AG09309 (cell line): ENCODE results near the gene ADCK1.
"Not testable (repeated sequence)": the region's sequence is repeated elsewhere in the genome, so short reads cannot be mapped to it uniquely, and the experiment has no call there.

Experiments used
- DNase-seq: peaks from one replicate; pipeline ENCODE4 v3.0.0-alpha.2; 2010; ENCODE audit warnings: low read depth
- H3K4me3 ChIP-seq: 2 replicates; pipeline ENCODE4 v1.5.1; 2011; ENCODE audit warnings: mild to moderate bottlenecking, low read depth, low read length, moderate library complexity; ENCODE audit not compliant: control insufficient read depth
- CTCF ChIP-seq: IDR thresholded peaks from 2 replicates; pipeline ENCODE4 v1.5.1; 2011; ENCODE audit warnings: mild to moderate bottlenecking, low read depth, low read length, inconsistent platforms; ENCODE audit not compliant: insufficient read depth, control insufficient read depth; ENCODE audit errors: missing control alignments

The ADCK1 gene

GRCh38 chr14:77794357-77794756, 5.6 kb upstream of the ADCK1 start:
- no peak overlapping the region for H3K4me3 ChIP-seq
- TF ChIP-seq CTCF: no peak
- no peak for DNase-seq

- H3K4me3 ChIP-seq: peak overlapping the region; percentile 69
- not testable (repeated sequence) for DNase-seq
These were observed 453 bp upstream of the ADCK1 start for GRCh38 chr14:77799456-77799855.

GRCh38 chr14:77800814-77801213, 905 bp downstream of the ADCK1 start:
- no peak for TF ChIP-seq CTCF

GRCh38 chr14:77804592-77804991, 4.7 kb downstream of the ADCK1 start:
- DNase-seq: no peak
- H3K4me3 ChIP-seq: no peak overlapping the region
- TF ChIP-seq CTCF: peak; percentile 31

More at GRCh38 chr14:77800814-77801213, 905 bp downstream of the ADCK1 start:
- H3K4me3 ChIP-seq: peak overlapping the region; percentile 69
- no peak for DNase-seq

- no peak for DNase-seq
- H3K4me3 ChIP-seq: no peak overlapping the region
- TF ChIP-seq CTCF: no peak
These were observed 5.8 kb downstream of the ADCK1 start for GRCh38 chr14:77805706-77806105.

GRCh38 chr14:77808250-77808649, 8.3 kb downstream of the ADCK1 start:
- TF ChIP-seq CTCF: no peak
- DNase-seq: no peak
- H3K4me3 ChIP-seq: no peak overlapping the region

GRCh38 chr14:77809011-77809410, 9.1 kb downstream of the ADCK1 start:
- no peak overlapping the region for H3K4me3 ChIP-seq
- DNase-seq: no peak
- no peak for TF ChIP-seq CTCF
